ENCODE data around the gene GSTO1. TPM values are rescaled to one million over a fixed set of nuclear protein-coding genes. Genes with fewer than 3 reads are reported as not detected.

Gene GSTO1
- total and polyA plus RNA-seq, 12 donors = 108 to 262 (median 165) TPM

GRCh38 chr10:104233817-104234216 is 20.9 kb upstream of the GSTO1 start:
- no peak overlapping the region for H3K27ac ChIP-seq
- no peaks in the 10 kb centered on the region for H3K27me3 ChIP-seq
- TF ChIP-seq POLR2A (IDR thresholded peaks at IDR 0.05) = no peak
- TF ChIP-seq CTCF (IDR thresholded peaks at IDR 0.05) = no peak
- no peak overlapping the region for H3K4me3 ChIP-seq
- no peaks in the 10 kb centered on the region for H3K36me3 ChIP-seq (replicated peaks in 1 of 2)
- WGBS, 4 donors = 83 to 89% (median 84%) methylated on average over 1 of the region's 1 CpG
- intact Hi-C loops (cut with DNase I) = no loop called here
- H3K9me3 ChIP-seq (replicated peaks in 1 of 3) = no peaks in the 10 kb centered on the region
- no peaks in the 10 kb centered on the region for H3K4me1 ChIP-seq (replicated peaks in 1 of 2)
- no peak for DNase-seq

DNA sequence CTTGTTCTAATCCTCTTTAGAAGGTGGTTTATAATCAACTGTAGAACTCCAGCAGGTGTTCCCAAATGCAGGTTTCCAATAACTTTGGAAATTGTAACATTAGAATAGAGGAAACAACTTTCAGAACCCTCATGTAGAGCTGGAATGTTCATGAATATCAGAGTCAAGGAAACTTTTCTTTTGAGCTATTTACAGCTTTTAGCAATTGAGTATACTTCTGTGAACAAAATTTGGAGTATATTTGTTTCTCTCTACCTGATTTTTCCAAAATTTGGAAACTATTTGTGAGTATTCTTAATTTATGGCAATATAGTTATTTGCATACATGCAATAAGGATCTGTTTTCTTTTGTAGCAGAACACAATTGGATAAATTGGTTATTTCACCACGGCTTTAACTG is 19.8 kb upstream of the GSTO1 start:
- intact Hi-C loops (cut with DNase I) = no loop called here
- Histone ChIP-seq H3K4me1 (replicated peaks in 1 of 2) (no peaks in the 10 kb centered on the region), H3K4me3 (no peak overlapping the region), H3K27me3 (no peaks in the 10 kb centered on the region), H3K36me3 (replicated peaks in 1 of 2) (no peaks in the 10 kb centered on the region), H3K9me3 (replicated peaks in 1 of 3) (no peaks in the 10 kb centered on the region), H3K27ac (no peak overlapping the region)
- TF ChIP-seq CTCF (IDR thresholded peaks at IDR 0.05) (no peak), POLR2A (IDR thresholded peaks at IDR 0.05) (no peak)
- DNase-seq = no peak
- 81 to 94% (median 86%) methylated on average over 1 of the region's 1 CpG for WGBS, 4 donors

- no peaks in the 10 kb centered on the region for H3K4me1 ChIP-seq (replicated peaks in 1 of 2)
- 60 to 79% (median 78%) methylated on average over 3 of the region's 3 CpGs for WGBS, 4 donors
- H3K27me3 ChIP-seq = no peaks in the 10 kb centered on the region
- no peaks in the 10 kb centered on the region for H3K36me3 ChIP-seq (replicated peaks in 1 of 2)
- DNase-seq = no peak
- no peak overlapping the region for H3K4me3 ChIP-seq
- no peak for TF ChIP-seq POLR2A (IDR thresholded peaks at IDR 0.05)
- TF ChIP-seq CTCF (IDR thresholded peaks at IDR 0.05) = no peak
- intact Hi-C loops (cut with DNase I) = no loop called here
- H3K9me3 ChIP-seq (replicated peaks in 1 of 3) = no peaks in the 10 kb centered on the region
- H3K27ac ChIP-seq = no peak overlapping the region
Observed at GRCh38 chr10:104235801-104236200, 18.9 kb upstream of the GSTO1 start.

- intact Hi-C loops (cut with DNase I) = no loop called here
- TF ChIP-seq CTCF (IDR thresholded peaks at IDR 0.05) (no peak), POLR2A (IDR thresholded peaks at IDR 0.05) (no peak)
- Histone ChIP-seq H3K27ac (no peak overlapping the region), H3K4me1 (replicated peaks in 1 of 2) (no peaks in the 10 kb centered on the region), H3K9me3 (replicated peaks in 1 of 3) (no peaks in the 10 kb centered on the region), H3K36me3 (replicated peaks in 1 of 2) (no peaks in the 10 kb centered on the region), H3K27me3 (no peaks in the 10 kb centered on the region), H3K4me3 (no peak overlapping the region)
- 49 to 59% (median 58%) methylated on average over 2 of the region's 2 CpGs for WGBS, 4 donors
- DNase-seq = no peak
Observed at GRCh38 chr10:104240078-104240477, 14.6 kb upstream of the GSTO1 start.

All from adrenal gland (tissue), 12 donors.